ENCODE data around the gene IQCC. TPM values are rescaled to one million over a fixed set of nuclear protein-coding genes. Genes with fewer than 3 reads are reported as not detected.
A peak's percentile ranks its signal among the peaks of the same experiment; 100 is the strongest.

The IQCC gene
- total and polyA plus RNA-seq, 2 donors (not counting 1 experiment from before 2014, with no cell fraction given): 2.0 to 2.3 TPM

DNA sequence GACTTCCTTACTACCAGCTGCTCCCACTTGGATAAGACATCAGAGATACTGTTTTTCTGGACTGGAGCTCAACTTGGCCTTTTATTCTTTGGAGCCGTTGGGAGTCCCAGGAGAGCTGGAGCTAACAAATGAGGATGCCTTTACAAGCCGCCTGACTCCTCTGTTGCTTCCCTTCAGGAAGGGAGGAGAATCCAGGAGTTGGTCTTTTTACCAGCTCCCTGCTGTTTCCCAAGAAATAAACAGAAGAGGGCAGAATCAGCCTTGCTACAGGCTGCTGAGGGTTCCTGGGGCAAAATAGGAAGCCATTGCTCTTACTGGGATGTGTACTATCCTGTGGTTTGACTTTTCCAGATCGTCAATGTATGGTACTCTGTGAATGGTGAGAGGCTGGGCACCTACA is 18.2 kb downstream of the IQCC start:
- H3K27me3 ChIP-seq (ENCODE audit: control insufficient read depth, insufficient read depth, low read length): no peaks in the 10 kb centered on the region
- peak overlapping the region; percentile 63 for H3K4me2 ChIP-seq (ENCODE audit: extremely low read depth, insufficient read depth, low read length)
- DNase-seq (ENCODE audit: low read depth in 2 of 2): no peak
- H2AFZ ChIP-seq (ENCODE audit: low read length): no peak overlapping the region
- peak overlapping the region in 2 of 4 experiments; percentile 11 to 16 for H3K4me3 ChIP-seq (replicated peaks in 1 of 4; ENCODE audit: control extremely low read depth in 1 of 4, insufficient read depth in 1 of 4, low read depth in 3 of 4, low read length in 4 of 4)
- peaks cover 20% of the 10 kb centered on the region for H3K36me3 ChIP-seq (ENCODE audit: control insufficient read depth, insufficient read depth, low read length)
- no peak overlapping the region for H3K9ac ChIP-seq (ENCODE audit: insufficient read depth, low read length)
- peaks cover 20% of the 10 kb centered on the region for H3K4me1 ChIP-seq (ENCODE audit: control insufficient read depth, extremely low read depth, insufficient read depth, low read length)
- H4K20me1 ChIP-seq (ENCODE audit: control insufficient read depth, extremely low read depth, insufficient read depth, low read length): no peaks in the 10 kb centered on the region
- TF ChIP-seq EZH2 (IDR thresholded peaks at IDR 0.05; ENCODE audit: low read length, missing control alignments): no peak
- TF ChIP-seq, protein P1, sequence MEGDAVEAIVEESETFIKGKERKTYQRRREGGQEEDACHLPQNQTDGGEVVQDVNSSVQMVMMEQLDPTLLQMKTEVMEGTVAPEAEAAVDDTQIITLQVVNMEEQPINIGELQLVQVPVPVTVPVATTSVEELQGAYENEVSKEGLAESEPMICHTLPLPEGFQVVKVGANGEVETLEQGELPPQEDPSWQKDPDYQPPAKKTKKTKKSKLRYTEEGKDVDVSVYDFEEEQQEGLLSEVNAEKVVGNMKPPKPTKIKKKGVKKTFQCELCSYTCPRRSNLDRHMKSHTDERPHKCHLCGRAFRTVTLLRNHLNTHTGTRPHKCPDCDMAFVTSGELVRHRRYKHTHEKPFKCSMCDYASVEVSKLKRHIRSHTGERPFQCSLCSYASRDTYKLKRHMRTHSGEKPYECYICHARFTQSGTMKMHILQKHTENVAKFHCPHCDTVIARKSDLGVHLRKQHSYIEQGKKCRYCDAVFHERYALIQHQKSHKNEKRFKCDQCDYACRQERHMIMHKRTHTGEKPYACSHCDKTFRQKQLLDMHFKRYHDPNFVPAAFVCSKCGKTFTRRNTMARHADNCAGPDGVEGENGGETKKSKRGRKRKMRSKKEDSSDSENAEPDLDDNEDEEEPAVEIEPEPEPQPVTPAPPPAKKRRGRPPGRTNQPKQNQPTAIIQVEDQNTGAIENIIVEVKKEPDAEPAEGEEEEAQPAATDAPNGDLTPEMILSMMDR (conservative IDR thresholded peaks at IDR 0.05 in 1 of 2, IDR thresholded peaks at IDR 0.05 in 1 of 2; ENCODE audit: low read depth in 1 of 2, low read length in 2 of 2): no peak
- H3K79me2 ChIP-seq (ENCODE audit: control insufficient read depth, insufficient read depth, low read length): peaks cover 33% of the 10 kb centered on the region
- peak overlapping the region; percentile 100 for H3K27ac ChIP-seq (ENCODE audit: insufficient read depth, low read length)
- no peaks in the 10 kb centered on the region for H3K9me3 ChIP-seq (ENCODE audit: control insufficient read depth, insufficient read depth, low read depth, low read length)

DNA sequence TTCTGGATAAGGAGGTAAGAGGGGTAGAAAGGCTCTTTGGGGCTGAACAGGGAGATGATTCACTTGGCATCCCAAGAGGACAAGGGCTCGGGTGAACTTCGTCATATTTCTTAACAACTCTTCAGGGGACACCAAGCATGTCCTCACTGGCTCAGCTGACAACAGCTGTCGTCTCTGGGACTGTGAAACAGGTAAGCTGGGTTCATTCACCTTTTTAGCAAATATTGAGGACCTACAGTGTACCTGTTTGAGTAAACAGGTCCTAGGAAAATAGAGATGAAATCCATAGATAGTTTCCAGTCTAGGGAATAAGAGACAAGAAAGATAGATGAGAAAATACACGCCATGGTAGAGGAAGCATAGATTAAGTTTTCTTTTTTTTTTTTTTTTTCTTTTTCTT is 18.8 kb downstream of the IQCC start:
- H3K9ac ChIP-seq (ENCODE audit: insufficient read depth, low read length): no peak overlapping the region
- no peak overlapping the region for H2AFZ ChIP-seq (ENCODE audit: low read length)
- H3K4me1 ChIP-seq (ENCODE audit: control insufficient read depth, extremely low read depth, insufficient read depth, low read length): peaks cover 20% of the 10 kb centered on the region
- H3K36me3 ChIP-seq (ENCODE audit: control insufficient read depth, insufficient read depth, low read length): peaks cover 24% of the 10 kb centered on the region
- H3K9me3 ChIP-seq (ENCODE audit: control insufficient read depth, insufficient read depth, low read depth, low read length): no peaks in the 10 kb centered on the region
- no peak overlapping the region for H3K4me3 ChIP-seq (replicated peaks in 1 of 4; ENCODE audit: control extremely low read depth in 1 of 4, insufficient read depth in 1 of 4, low read depth in 3 of 4, low read length in 4 of 4)
- peak overlapping the region; percentile 100 for H3K27ac ChIP-seq (ENCODE audit: insufficient read depth, low read length)
- no peak for DNase-seq (ENCODE audit: low read depth in 2 of 2)
- no peak overlapping the region for H3K4me2 ChIP-seq (ENCODE audit: extremely low read depth, insufficient read depth, low read length)
- H3K27me3 ChIP-seq (ENCODE audit: control insufficient read depth, insufficient read depth, low read length): no peaks in the 10 kb centered on the region
- peaks cover 33% of the 10 kb centered on the region for H3K79me2 ChIP-seq (ENCODE audit: control insufficient read depth, insufficient read depth, low read length)
- TF ChIP-seq, protein P1 (conservative IDR thresholded peaks at IDR 0.05 in 1 of 2, IDR thresholded peaks at IDR 0.05 in 1 of 2; ENCODE audit: low read depth in 1 of 2, low read length in 2 of 2): no peak
- no peak for TF ChIP-seq EZH2 (IDR thresholded peaks at IDR 0.05; ENCODE audit: low read length, missing control alignments)
- H4K20me1 ChIP-seq (ENCODE audit: control insufficient read depth, extremely low read depth, insufficient read depth, low read length): no peaks in the 10 kb centered on the region

DNA sequence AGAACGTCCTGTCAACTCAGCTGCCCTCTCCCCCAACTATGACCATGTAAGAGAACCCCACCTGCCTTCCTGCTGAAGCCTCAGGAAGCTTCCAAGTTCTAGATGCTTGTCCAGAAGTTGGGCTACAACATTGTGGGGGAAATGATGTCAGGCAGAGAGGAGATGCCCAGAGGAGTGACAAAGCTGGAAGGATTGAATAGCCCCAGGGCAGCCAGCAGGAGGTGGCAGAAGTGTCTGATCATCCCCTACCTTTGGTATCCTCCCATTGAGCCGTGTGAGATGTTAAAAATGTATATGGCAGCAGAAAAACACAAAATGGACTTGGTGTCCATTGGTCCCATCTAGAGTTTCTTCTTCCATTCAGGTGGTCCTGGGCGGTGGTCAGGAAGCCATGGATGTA is 23.3 kb downstream of the IQCC start:
- Histone ChIP-seq H3K9me3 (ENCODE audit: control insufficient read depth, insufficient read depth, low read depth, low read length) (no peaks in the 10 kb centered on the region), H4K20me1 (ENCODE audit: control insufficient read depth, extremely low read depth, insufficient read depth, low read length) (no peaks in the 10 kb centered on the region)

More for the DNA sequence above, 23.3 kb downstream of the IQCC start:
- Histone ChIP-seq H3K4me2 (ENCODE audit: extremely low read depth, insufficient read depth, low read length) (no peak overlapping the region), H3K27me3 (ENCODE audit: control insufficient read depth, insufficient read depth, low read length) (no peaks in the 10 kb centered on the region), H3K36me3 (ENCODE audit: control insufficient read depth, insufficient read depth, low read length) (peaks cover 30% of the 10 kb centered on the region), H3K79me2 (ENCODE audit: control insufficient read depth, insufficient read depth, low read length) (peaks cover 8% of the 10 kb centered on the region), H2AFZ (ENCODE audit: low read length) (no peak overlapping the region), H3K27ac (ENCODE audit: insufficient read depth, low read length) (no peak overlapping the region), H3K4me1 (ENCODE audit: control insufficient read depth, extremely low read depth, insufficient read depth, low read length) (no peaks in the 10 kb centered on the region), H3K4me3 (replicated peaks in 1 of 4; ENCODE audit: control extremely low read depth in 1 of 4, insufficient read depth in 1 of 4, low read depth in 3 of 4, low read length in 4 of 4) (no peak overlapping the region), H3K9ac (ENCODE audit: insufficient read depth, low read length) (no peak overlapping the region)
- DNase-seq (ENCODE audit: low read depth in 2 of 2): no peak
- TF ChIP-seq, protein P1 (conservative IDR thresholded peaks at IDR 0.05 in 1 of 2, IDR thresholded peaks at IDR 0.05 in 1 of 2; ENCODE audit: low read depth in 1 of 2, low read length in 2 of 2): no peak
- TF ChIP-seq EZH2 (IDR thresholded peaks at IDR 0.05; ENCODE audit: low read length, missing control alignments): no peak

Data from fibroblast of lung (primary cell).